HEK293 (cell line): ENCODE results near the gene ACAD9.

ENCODE experiments used
- CTCF ChIA-PET: fragments of 350-600 bp; formaldehyde crosslinking; extraction: SDS; loops from one replicate; lab custom pipeline; 2021; ENCODE audit warnings: antibody characterized with exemption; lab: Yijun Ruan, JAX
- POLR2A ChIA-PET: fragments of 300-600 bp; formaldehyde crosslinking; extraction: SDS; loops from one replicate; lab custom pipeline; 2020; ENCODE audit warnings: antibody characterized with exemption, inconsistent platforms; lab: Yijun Ruan, JAX
- H3K27ac ChIP-seq: fragments of 200-500 bp; sonication (Bioruptor generic); 2 replicates; pipeline ENCODE4 v1.5.1; 2014; ENCODE audit warnings: low read depth, low read length, control low read depth, inconsistent platforms; ENCODE audit errors: extremely low read depth
- H3K36me3 ChIP-seq, 2 experiments: fragments of 200-500 bp in 1 of 2; sonication (Bioruptor generic) in 1 of 2; 1 replicate in 1 of 2; 2 replicates in 1 of 2; pipeline ENCODE4 v1.5.1; 2014 to 2017; ENCODE audit warnings: inconsistent platforms in 2 of 2, low read length in 2 of 2; ENCODE audit not compliant: control insufficient read depth in 2 of 2, insufficient read depth in 1 of 2
- H3K4me1 ChIP-seq: fragments of 200-500 bp; sonication (Bioruptor generic); 2 replicates; pipeline ENCODE4 v1.5.1; 2014; ENCODE audit warnings: mild to moderate bottlenecking, low read length, inconsistent platforms; ENCODE audit not compliant: control insufficient read depth, insufficient read depth
- H3K4me3 ChIP-seq: 2 replicates; pipeline ENCODE4 v1.5.1; 2011; ENCODE audit warnings: low read depth, mild to moderate bottlenecking, control low read depth, low read length, moderate library complexity
- H3K9me3 ChIP-seq: fragments of 200-500 bp; sonication (Bioruptor generic); 2 replicates; pipeline ENCODE4 v1.5.1; 2014; ENCODE audit warnings: low read depth, low read length, inconsistent platforms; ENCODE audit not compliant: control insufficient read depth, insufficient read depth
- CTCF ChIP-seq: fragments of 450-650 bp; formaldehyde crosslinking; IDR thresholded peaks from 2 replicates; pipeline ENCODE4 v1.5.1; 2016; ENCODE audit warnings: missing biosample characterization, missing genetic modification characterization
- PRDM10 ChIP-seq: fragments of 450-650 bp; formaldehyde crosslinking; IDR thresholded peaks from 2 replicates; pipeline ENCODE4 v1.5.1; 2016; ENCODE audit warnings: missing biosample characterization, missing genetic modification characterization
- PRDM4 ChIP-seq: fragments of 450-650 bp; formaldehyde crosslinking; IDR thresholded peaks from 2 replicates; pipeline ENCODE4 v1.5.1; 2017; ENCODE audit warnings: missing biosample characterization, missing genetic modification characterization
- SALL2 ChIP-seq: fragments of 450-650 bp; formaldehyde crosslinking; IDR thresholded peaks from 2 replicates; pipeline ENCODE4 v1.5.0; 2017; ENCODE audit warnings: missing biosample characterization, mild to moderate bottlenecking, missing genetic modification characterization, borderline replicate concordance
- TSHZ1 ChIP-seq: fragments of 450-650 bp; formaldehyde crosslinking; IDR thresholded peaks from 2 replicates; pipeline ENCODE4 v1.5.1; 2016; ENCODE audit warnings: missing biosample characterization, missing genetic modification characterization, borderline replicate concordance
- ZFHX2 ChIP-seq: fragments of 450-650 bp; formaldehyde crosslinking; conservative IDR thresholded peaks from 2 replicates; pipeline ENCODE4 v1.5.1; 2016; ENCODE audit warnings: missing biosample characterization, missing genetic modification characterization
- ZNF335 ChIP-seq: fragments of 450-650 bp; formaldehyde crosslinking; conservative IDR thresholded peaks from 2 replicates; pipeline ENCODE4 v1.5.1; 2016; ENCODE audit warnings: missing biosample characterization, missing genetic modification characterization
- ZNF398 ChIP-seq: fragments of 450-650 bp; formaldehyde crosslinking; IDR thresholded peaks from 2 replicates; pipeline ENCODE4 v1.5.1; 2017; ENCODE audit warnings: missing biosample characterization, missing genetic modification characterization
- ZNF501 ChIP-seq: fragments of 450-650 bp; formaldehyde crosslinking; IDR thresholded peaks from 2 replicates; pipeline ENCODE4 v1.5.1; 2016; ENCODE audit warnings: missing biosample characterization, missing genetic modification characterization
- ZNF548 ChIP-seq: fragments of 450-650 bp; formaldehyde crosslinking; IDR thresholded peaks from 2 replicates; pipeline ENCODE4 v1.5.1; 2016; ENCODE audit warnings: missing biosample characterization, missing genetic modification characterization
- ZNF558 ChIP-seq: fragments of 450-650 bp; formaldehyde crosslinking; IDR thresholded peaks from 2 replicates; pipeline ENCODE4 v1.5.1; 2016; ENCODE audit warnings: missing biosample characterization, missing genetic modification characterization
- ZNF561 ChIP-seq: fragments of 450-650 bp; IDR thresholded peaks from 2 replicates; pipeline ENCODE4 v1.5.1; 2018; ENCODE audit warnings: missing biosample characterization, missing genetic modification characterization, borderline replicate concordance
- ZNF629 ChIP-seq: fragments of 450-650 bp; formaldehyde crosslinking; IDR thresholded peaks from 2 replicates; pipeline ENCODE4 v1.5.1; 2017; ENCODE audit warnings: missing biosample characterization, missing genetic modification characterization
- ZNF645 ChIP-seq: fragments of 450-650 bp; formaldehyde crosslinking; IDR thresholded peaks from 2 replicates; pipeline ENCODE4; 2016; ENCODE audit warnings: missing biosample characterization, missing genetic modification characterization
- ZNF791 ChIP-seq: fragments of 450-650 bp; formaldehyde crosslinking; IDR thresholded peaks from 2 replicates; pipeline ENCODE4 v1.5.1; 2016; ENCODE audit warnings: missing biosample characterization, missing genetic modification characterization
- ZSCAN16 ChIP-seq: fragments of 450-650 bp; formaldehyde crosslinking; IDR thresholded peaks from 2 replicates; pipeline ENCODE4 v1.5.1; 2016; ENCODE audit warnings: missing biosample characterization, missing genetic modification characterization

ACAD9 gene

GRCh38 chr3:128875556-128876120 lies 3.8 kb upstream of the ACAD9 start (continued):
- TF ChIP-seq ZNF398 (tag by site-specific recombination) (no peak), ZNF629 (no peak), CTCF (tag by site-specific recombination) (peak; percentile 50; the same call in 1 of the 2 replicates), ZNF501 (tag by site-specific recombination) (no peak), ZNF558 (tag by site-specific recombination) (0 out of 2 replicates have a peak, but pooled peaks have one; percentile 54), ZNF645 (tag by site-specific recombination) (no peak), ZFHX2 (no peak), ZSCAN16 (tag by site-specific recombination) (no peak), ZNF791 (no peak)

GRCh38 chr3:128878011-128878457 lies 1.4 kb upstream of the ACAD9 start:
- ChIA-PET CTCF (interaction anchor here (0.6 to 1.8 kb wide), 5 partner anchors 15 to 72 kb away, joined by 3 to 5 read pairs (median 3); no protein-coding TSS in a partner anchor), POLR2A (interaction anchor here (0.8 to 1.9 kb wide), 4 partner anchors 10 to 437 kb away, joined by 3 to 7 read pairs (median 4); no protein-coding TSS in a partner anchor)
- TF ChIP-seq PRDM4 (tag by site-specific recombination) (peak; percentile 85), ZNF629 (no peak)
- Histone ChIP-seq H3K4me3 (peak overlapping the region; percentile 95; the same call in 1 of the 2 replicates), H3K4me1 (no peaks in the 10 kb centered on the region), H3K9me3 (no peaks in the 10 kb centered on the region), H3K27ac (no peak overlapping the region), H3K36me3 (peaks cover 0 to 29% of the 10 kb centered on the region in 2 experiments; a peak in 1 of 3 replicates)

- Histone ChIP-seq H3K27ac (peak overlapping the region; percentile 84), H3K36me3 (peaks cover 0 to 32% of the 10 kb centered on the region in 2 experiments; a peak in 1 of 3 replicates), H3K9me3 (no peaks in the 10 kb centered on the region), H3K4me1 (no peaks in the 10 kb centered on the region), H3K4me3 (peak overlapping the region; percentile 95)
- ChIA-PET CTCF (interaction anchor here (0.6 to 1.8 kb wide), 7 partner anchors 14 to 198 kb away, joined by 3 to 5 read pairs (median 3); no protein-coding TSS in a partner anchor), POLR2A (interaction anchor here (0.6 to 1.9 kb wide), 10 partner anchors 10 to 436 kb away, joined by 3 to 7 read pairs (median 4); partner anchors contain the start of gene COPG1)
- TF ChIP-seq ZNF561 (tag by site-specific recombination), result no peak
- no peak for TF ChIP-seq SALL2 (tag by site-specific recombination)
- no peak for TF ChIP-seq TSHZ1 (tag by site-specific recombination)
- peak; percentile 75 for TF ChIP-seq ZNF335 (tag by site-specific recombination)
- peak; percentile 68 for TF ChIP-seq PRDM10 (tag by site-specific recombination)
- no peak for TF ChIP-seq ZNF548 (tag by site-specific recombination)
Observed at GRCh38 chr3:128878556-128879124, 780 bp upstream of the ACAD9 start.
